GM12892 (cell line): ENCODE measurements around the gene GATA2.

Experiments
- POLR2A ChIP-seq: IDR thresholded peaks from 2 replicates; pipeline ENCODE4 v1.6.1; 2011; ENCODE audit warnings: low read depth, low read length, control low read depth
- TAF1 ChIP-seq: IDR thresholded peaks from 2 replicates; pipeline ENCODE4 v1.6.1; 2011; ENCODE audit warnings: low read depth, mild to moderate bottlenecking, control low read depth, low read length, borderline replicate concordance

DNA sequence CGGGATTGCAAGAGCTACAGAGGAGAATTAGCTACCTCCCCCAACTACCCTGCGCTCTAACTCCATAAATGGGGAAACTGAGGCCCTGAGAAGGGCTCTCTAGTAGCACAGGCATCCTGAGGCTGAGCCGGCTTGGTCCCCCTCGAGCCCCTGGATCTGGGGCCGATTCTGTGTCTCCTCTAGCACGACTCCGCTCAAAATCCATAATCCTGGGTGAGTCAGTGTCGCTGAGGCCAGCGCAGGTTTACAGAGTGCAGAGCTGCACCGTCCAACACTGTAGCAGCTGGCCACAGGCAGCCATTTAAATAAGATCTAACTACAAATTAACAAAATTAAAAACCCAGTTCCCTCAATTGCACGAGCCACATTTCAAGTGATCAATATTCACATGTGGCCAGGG is 10.8 kb downstream of the GATA2 start:
- no peak for TF ChIP-seq TAF1
- TF ChIP-seq POLR2A = no peak
